Neural crest cell (in vitro differentiated cells): ENCODE measurements around the gene PRKG1. TPM values are rescaled to one million over a fixed set of nuclear protein-coding genes. Genes with fewer than 3 reads are reported as not detected.

Experiments
- DNase-seq: peaks from one replicate; pipeline ENCODE4 v3.0.0; 2021; ENCODE audit warnings: low read depth, mixed read lengths, low spot score
- H3K27ac Mint-ChIP-seq: one replicate; pipeline ENCODE4 v1.8.0; 2021; ENCODE audit warnings: mild to moderate bottlenecking, mixed read lengths; ENCODE audit not compliant: unreplicated experiment
- H3K27me3 Mint-ChIP-seq: 2 replicates; pipeline ENCODE4 v1.8.0; 2021; ENCODE audit warnings: low read depth, mild to moderate bottlenecking, mixed read lengths
- H3K36me3 Mint-ChIP-seq: 2 replicates; pipeline ENCODE4 v1.8.0; 2021; ENCODE audit warnings: low read depth, mild to moderate bottlenecking, mixed read lengths
- H3K4me1 Mint-ChIP-seq: 2 replicates; pipeline ENCODE4 v1.8.0; 2021; ENCODE audit warnings: mixed read lengths
- H3K4me3 Mint-ChIP-seq: one replicate; pipeline ENCODE4 v1.8.0; 2021; ENCODE audit warnings: mild to moderate bottlenecking, mixed read lengths
- H3K9me3 Mint-ChIP-seq: 2 replicates; pipeline ENCODE4 v1.8.0; 2021; ENCODE audit warnings: mixed read lengths
- total RNA-seq: library from RNA; stranded (reverse); gene quantifications from 2 replicates; pipeline ENCODE4 v1.2.1, GENCODE V29; 2021
- TF ChIP-seq, protein P1 (sequence below): fragments of 200-600 bp; sonication (generic); conservative IDR thresholded peaks from 2 replicates; pipeline ENCODE4 v1.5.0; 2021; ENCODE audit warnings: antibody characterized with exemption, mild to moderate bottlenecking

The PRKG1 gene
- total RNA-seq, 1 donor from 2014 or later: 4.4 TPM

DNA sequence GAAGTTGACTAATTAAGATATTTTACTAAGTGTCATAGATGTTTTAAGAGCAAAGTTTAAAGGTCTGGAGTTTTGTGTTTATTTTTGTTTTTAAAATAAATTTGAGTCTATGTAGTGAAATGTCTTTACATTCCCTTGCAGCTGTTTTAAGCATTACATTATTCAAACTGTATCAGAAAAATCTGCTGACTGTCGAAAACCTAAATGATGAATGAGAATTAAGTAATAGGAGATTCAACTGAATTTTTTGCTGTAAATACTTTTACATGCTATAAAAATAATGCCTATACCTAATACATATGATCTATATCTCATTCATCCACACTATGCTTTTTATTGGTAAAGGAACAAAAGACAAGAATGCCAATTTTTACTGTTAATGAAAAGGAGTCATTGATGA is 397.9 kb downstream of the PRKG1 start:
- Mint-ChIP-seq H3K27me3 (no peaks in the 10 kb centered on the region), H3K9me3 (no peaks in the 10 kb centered on the region), H3K4me1 (peaks cover 4% of the 10 kb centered on the region), H3K27ac (no peak overlapping the region), H3K36me3 (no peaks in the 10 kb centered on the region), H3K4me3 (no peak overlapping the region)
- DNase-seq: no peak
- TF ChIP-seq, protein P1, sequence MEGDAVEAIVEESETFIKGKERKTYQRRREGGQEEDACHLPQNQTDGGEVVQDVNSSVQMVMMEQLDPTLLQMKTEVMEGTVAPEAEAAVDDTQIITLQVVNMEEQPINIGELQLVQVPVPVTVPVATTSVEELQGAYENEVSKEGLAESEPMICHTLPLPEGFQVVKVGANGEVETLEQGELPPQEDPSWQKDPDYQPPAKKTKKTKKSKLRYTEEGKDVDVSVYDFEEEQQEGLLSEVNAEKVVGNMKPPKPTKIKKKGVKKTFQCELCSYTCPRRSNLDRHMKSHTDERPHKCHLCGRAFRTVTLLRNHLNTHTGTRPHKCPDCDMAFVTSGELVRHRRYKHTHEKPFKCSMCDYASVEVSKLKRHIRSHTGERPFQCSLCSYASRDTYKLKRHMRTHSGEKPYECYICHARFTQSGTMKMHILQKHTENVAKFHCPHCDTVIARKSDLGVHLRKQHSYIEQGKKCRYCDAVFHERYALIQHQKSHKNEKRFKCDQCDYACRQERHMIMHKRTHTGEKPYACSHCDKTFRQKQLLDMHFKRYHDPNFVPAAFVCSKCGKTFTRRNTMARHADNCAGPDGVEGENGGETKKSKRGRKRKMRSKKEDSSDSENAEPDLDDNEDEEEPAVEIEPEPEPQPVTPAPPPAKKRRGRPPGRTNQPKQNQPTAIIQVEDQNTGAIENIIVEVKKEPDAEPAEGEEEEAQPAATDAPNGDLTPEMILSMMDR: no peak

DNA sequence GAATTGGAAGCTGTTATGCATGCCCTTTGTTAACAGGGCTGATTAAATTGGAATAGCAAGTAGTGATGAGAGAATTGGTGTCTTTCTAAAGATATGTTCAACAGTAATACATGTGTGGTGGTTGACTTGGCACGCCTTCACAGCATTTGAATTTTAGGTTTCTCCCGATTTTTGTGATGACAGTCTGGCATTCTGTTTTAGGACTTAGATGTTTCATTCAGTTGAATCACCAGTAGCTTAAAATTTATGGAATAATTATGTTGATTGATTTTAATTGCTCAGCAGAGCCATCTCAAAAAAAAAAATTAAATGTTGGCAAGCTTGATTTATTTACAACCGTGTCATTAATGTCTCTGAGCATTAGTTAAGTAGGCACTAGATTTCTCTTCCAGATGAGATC is 405.4 kb downstream of the PRKG1 start:
- H3K27ac Mint-ChIP-seq: no peak overlapping the region
- no peaks in the 10 kb centered on the region for H3K36me3 Mint-ChIP-seq
- no peaks in the 10 kb centered on the region for H3K27me3 Mint-ChIP-seq
- H3K9me3 Mint-ChIP-seq: no peaks in the 10 kb centered on the region
- TF ChIP-seq, protein P1: no peak
- no peak for DNase-seq
- no peak overlapping the region for H3K4me3 Mint-ChIP-seq
- no peaks in the 10 kb centered on the region for H3K4me1 Mint-ChIP-seq

DNA sequence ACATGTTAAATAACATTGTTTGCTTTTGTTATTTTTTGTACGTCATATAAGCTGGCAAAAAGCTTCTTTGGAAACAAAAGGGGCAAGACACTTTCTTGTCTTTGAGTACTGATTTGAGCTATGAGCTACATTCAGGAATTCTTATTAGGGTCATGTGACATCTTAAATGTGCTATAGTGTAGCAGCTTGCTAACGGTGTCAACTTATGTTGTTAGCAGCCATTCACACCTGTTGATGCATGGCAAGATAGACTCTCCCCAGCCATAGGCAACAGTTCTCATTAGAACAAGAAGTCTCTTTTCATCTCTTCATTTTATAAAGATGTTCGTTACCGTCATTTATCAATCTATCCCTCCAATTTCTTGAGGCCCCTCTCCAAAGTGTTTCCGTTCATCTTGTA is 411.4 kb downstream of the PRKG1 start:
- H3K4me3 Mint-ChIP-seq: no peak overlapping the region
- H3K4me1 Mint-ChIP-seq: no peaks in the 10 kb centered on the region
- TF ChIP-seq, protein P1: no peak
- no peaks in the 10 kb centered on the region for H3K9me3 Mint-ChIP-seq
- no peaks in the 10 kb centered on the region for H3K36me3 Mint-ChIP-seq
- no peak for DNase-seq
- H3K27ac Mint-ChIP-seq: no peak overlapping the region
- H3K27me3 Mint-ChIP-seq: no peaks in the 10 kb centered on the region

DNA sequence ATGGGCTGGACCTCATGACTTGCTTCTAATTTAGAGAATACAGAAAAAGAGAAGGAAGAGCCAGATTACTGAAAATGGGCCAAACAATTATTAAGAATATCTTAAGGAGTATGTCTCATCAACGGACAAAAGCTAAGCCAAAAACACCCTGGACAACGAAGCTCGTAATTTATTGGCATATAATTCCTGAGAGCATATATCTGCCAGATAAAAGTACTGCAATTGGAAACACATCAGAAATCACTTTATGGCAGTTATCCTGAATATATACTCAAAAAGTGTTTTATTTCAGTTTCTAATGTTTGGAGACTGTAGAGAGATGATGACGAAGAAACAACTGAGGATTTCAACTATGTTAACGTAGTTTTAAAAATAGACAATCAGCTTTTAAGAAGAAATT is 413.3 kb downstream of the PRKG1 start:
- TF ChIP-seq, protein P1: no peak

DNA sequence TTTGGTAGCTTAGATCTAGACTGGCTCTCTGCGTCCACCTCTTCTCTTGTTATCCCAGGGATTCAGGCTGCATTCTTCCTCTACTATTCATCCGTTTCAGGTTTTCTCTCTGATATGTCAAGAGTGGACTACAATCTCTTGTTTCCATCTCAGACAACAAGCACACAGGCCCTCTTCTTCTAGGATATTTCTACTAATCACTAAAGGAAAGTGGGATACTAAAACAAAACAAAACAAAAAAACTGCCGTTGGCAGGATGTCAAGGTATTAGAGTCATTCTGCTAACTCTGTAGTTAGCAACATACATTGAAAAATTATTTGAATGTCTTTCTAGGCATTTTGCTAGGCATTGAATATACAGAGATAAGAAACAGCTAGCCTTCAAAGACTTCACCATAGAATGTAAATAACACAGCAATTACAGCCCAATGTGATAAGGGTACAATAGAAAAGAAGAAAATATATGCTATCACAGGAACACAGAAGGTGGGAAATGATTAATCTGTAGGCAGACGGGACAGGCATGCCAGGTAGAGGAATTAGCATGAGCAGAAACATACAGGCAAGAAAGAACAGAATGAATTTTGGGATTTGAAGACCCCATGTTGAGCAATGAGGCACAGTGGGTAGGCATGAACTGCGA is 414.6 kb downstream of the PRKG1 start:
- no peaks in the 10 kb centered on the region for H3K4me1 Mint-ChIP-seq
- no peak overlapping the region for H3K27ac Mint-ChIP-seq
- DNase-seq: no peak
- H3K9me3 Mint-ChIP-seq: no peaks in the 10 kb centered on the region
- H3K4me3 Mint-ChIP-seq: no peak overlapping the region
- H3K27me3 Mint-ChIP-seq: no peaks in the 10 kb centered on the region
- no peaks in the 10 kb centered on the region for H3K36me3 Mint-ChIP-seq
- TF ChIP-seq, protein P1: no peak

More for the DNA sequence above, 413.3 kb downstream of the PRKG1 start:
- Mint-ChIP-seq H3K27ac (no peak overlapping the region), H3K36me3 (no peaks in the 10 kb centered on the region), H3K27me3 (no peaks in the 10 kb centered on the region), H3K4me1 (no peaks in the 10 kb centered on the region), H3K9me3 (no peaks in the 10 kb centered on the region), H3K4me3 (no peak overlapping the region)
- no peak for DNase-seq
